Aorta (tissue), 5 donors: ENCODE results near the gene SYT14. TPM values are rescaled to one million over a fixed set of nuclear protein-coding genes. Genes with fewer than 3 reads are reported as not detected.
"Not testable (repeated sequence)": the region's sequence is repeated elsewhere in the genome, so short reads cannot be mapped to it uniquely, and the experiment has no call there.

Experiments used
- ATAC-seq: fragments of 200-7000 bp; cut with Tn5 transposase; one replicate; pipeline ENCODE4 v1.9.1; 2022; ENCODE audit warnings: moderate library complexity; ENCODE audit not compliant: low FRiP score
- DNase-seq, 2 donors: peaks; one replicate each; pipeline ENCODE4 v3.0.0-alpha.2; 2020
- H3K27ac ChIP-seq, 2 donors: one replicate each; pipeline ENCODE4 v1.5.1; 2013; ENCODE audit warnings: low read length in 2 of 2, mild to moderate bottlenecking in 2 of 2, moderate library complexity in 2 of 2, control low read depth in 1 of 2, inconsistent platforms in 1 of 2, low read depth in 1 of 2
- H3K27me3 ChIP-seq, 2 donors: one replicate each; pipeline ENCODE4 v1.6.1; 2013; ENCODE audit warnings: control low read depth in 1 of 2, low read length in 1 of 2, mild to moderate bottlenecking in 1 of 2, moderate library complexity in 1 of 2; ENCODE audit not compliant: insufficient read depth in 2 of 2, control insufficient read depth in 1 of 2
- H3K36me3 ChIP-seq, 2 donors: one replicate each; pipeline ENCODE4 v1.6.1; 2013; ENCODE audit warnings: control low read depth in 1 of 2, low read length in 1 of 2, mild to moderate bottlenecking in 1 of 2; ENCODE audit not compliant: insufficient read depth in 2 of 2, control insufficient read depth in 1 of 2
- H3K4me1 ChIP-seq, 2 donors: one replicate each; pipeline ENCODE4 v1.6.1; 2013; ENCODE audit warnings: low read length in 2 of 2, control low read depth in 1 of 2, mild to moderate bottlenecking in 1 of 2, moderate library complexity in 1 of 2; ENCODE audit not compliant: insufficient read depth in 2 of 2, control insufficient read depth in 1 of 2
- H3K4me3 ChIP-seq, 2 donors: one replicate each; pipeline ENCODE4 v1.5.1; 2013; ENCODE audit warnings: low read length in 2 of 2, control low read depth in 1 of 2, mild to moderate bottlenecking in 1 of 2
- H3K9me3 ChIP-seq: one replicate; pipeline ENCODE4 v1.6.1; 2013; ENCODE audit warnings: mild to moderate bottlenecking, low read length; ENCODE audit not compliant: control insufficient read depth
- WGBS, 2 donors: extraction: QIAGEN DNeasy Blood & Tissue Kit; methylation state at CpG; one replicate each; pipeline ENCODE4 v1.1.7; 2013; 5-methylcytosine and 5-hydroxymethylcytosine counted together
- intact Hi-C, 2 donors: fragments of 100-400 bp; cut with DNase I; formaldehyde crosslinking; loops; one replicate each; pipeline versions ENCODE4 v1.14.2 to v1.15.0; 2022
- polyA plus RNA-seq, 2 donors: library from polyadenylated mRNA; stranded (reverse); fragments of 200-250 nt; gene quantifications; one replicate each; pipeline ENCODE4 v1.2.3, GENCODE V29; 2013
- total RNA-seq, 2 donors: library from RNA; stranded (reverse); fragmentation: NEBNext Ultra II Directional; extraction: Animal tissue kit (Norgen Biotek cat#: 25700); gene quantifications; one replicate each; pipeline ENCODE4 v1.2.1, GENCODE V29; 2021
- donor health status: healthy with polysubstance abuse.
- donor health status: Bipolar disorder and iron deficiency.
- donor health status: DM: no; HTN: no; CAD: no.
- donor health status: DM: no; HTN: no; CAD: no.
- donor health status: DM: yes; HTN: yes; CAD: no.

The SYT14 gene
- total and polyA plus RNA-seq, 4 donors: 0.13 TPM; not detected in 3

- no peaks in the 10 kb centered on the region for H3K36me3 ChIP-seq
- DNase-seq: peak in 1 of 2 donors; percentile 41
- no peaks in the 10 kb centered on the region for H3K27me3 ChIP-seq
- intact Hi-C loops: no loop called here
- 80 to 83% methylated on average over 6 of the region's 6 CpGs for WGBS, 2 donors
- H3K4me3 ChIP-seq: no peak overlapping the region
- H3K4me1 ChIP-seq: no peaks in the 10 kb centered on the region
- H3K27ac ChIP-seq: no peak overlapping the region
- peaks cover 2% of the 10 kb centered on the region for H3K9me3 ChIP-seq
- peak; percentile 33 for ATAC-seq
Observed at GRCh38 chr1:210087058-210087457, 149.0 kb downstream of the SYT14 start.

GRCh38 chr1:210089855-210090254, 151.8 kb downstream of the SYT14 start:
- H3K27ac ChIP-seq: no peak overlapping the region
- H3K27me3 ChIP-seq: no peaks in the 10 kb centered on the region
- ATAC-seq (no peak), DNase-seq (no peak)
- H3K9me3 ChIP-seq: peaks cover 2% of the 10 kb centered on the region
- H3K36me3 ChIP-seq: no peaks in the 10 kb centered on the region
- intact Hi-C loops: no loop called here
- H3K4me1 ChIP-seq: no peaks in the 10 kb centered on the region
- H3K4me3 ChIP-seq: no peak overlapping the region
- WGBS, 2 donors: 85% methylated on average over 6 of the region's 6 CpGs

GRCh38 chr1:210092366-210092765, 154.3 kb downstream of the SYT14 start:
- Histone ChIP-seq H3K27me3 (no peaks in the 10 kb centered on the region), H3K4me1 (no peaks in the 10 kb centered on the region), H3K36me3 (no peaks in the 10 kb centered on the region), H3K27ac (no peak overlapping the region), H3K9me3 (peaks cover 2% of the 10 kb centered on the region), H3K4me3 (no peak overlapping the region)
- 85 to 86% methylated on average over 3 of the region's 3 CpGs for WGBS, 2 donors
- ATAC-seq (no peak), DNase-seq (no peak)
- intact Hi-C loops: no loop called here

GRCh38 chr1:210093461-210093860, 155.4 kb downstream of the SYT14 start:
- Histone ChIP-seq H3K27me3 (no peaks in the 10 kb centered on the region), H3K27ac (no peak overlapping the region), H3K4me1 (no peaks in the 10 kb centered on the region), H3K9me3 (peaks cover 2% of the 10 kb centered on the region), H3K4me3 (no peak overlapping the region), H3K36me3 (no peaks in the 10 kb centered on the region)
- 87 to 92% methylated on average over 3 of the region's 3 CpGs for WGBS, 2 donors
- intact Hi-C loops: no loop called here
- ATAC-seq (no peak), DNase-seq (no peak)

- no peak for DNase-seq
- Histone ChIP-seq H3K27me3 (no peaks in the 10 kb centered on the region), H3K4me1 (no peaks in the 10 kb centered on the region), H3K4me3 (no peak overlapping the region), H3K9me3 (no peaks in the 10 kb centered on the region), H3K36me3 (no peaks in the 10 kb centered on the region), H3K27ac (no peak overlapping the region)
- WGBS, 2 donors: 68 to 80% methylated on average over 3 of the region's 3 CpGs
- intact Hi-C loops: no loop called here
- ATAC-seq: no peak
Observed at GRCh38 chr1:210098356-210098755, 160.3 kb downstream of the SYT14 start.

GRCh38 chr1:210099921-210100320, 161.9 kb downstream of the SYT14 start:
- Histone ChIP-seq H3K27me3 (no peaks in the 10 kb centered on the region), H3K27ac (no peak overlapping the region), H3K36me3 (no peaks in the 10 kb centered on the region), H3K9me3 (no peaks in the 10 kb centered on the region), H3K4me1 (no peaks in the 10 kb centered on the region), H3K4me3 (no peak overlapping the region)
- no peak for DNase-seq
- WGBS, 2 donors: 78 to 86% methylated on average over 1 of the region's 1 CpG
- no peak for ATAC-seq
- intact Hi-C loops: no loop called here

GRCh38 chr1:210104103-210104502, 166.1 kb downstream of the SYT14 start:
- H3K27ac ChIP-seq: no peak overlapping the region
- H3K4me1 ChIP-seq: no peaks in the 10 kb centered on the region
- intact Hi-C loops: no loop called here
- no peaks in the 10 kb centered on the region for H3K27me3 ChIP-seq
- ATAC-seq (no peak), DNase-seq (no peak)
- H3K36me3 ChIP-seq: no peaks in the 10 kb centered on the region
- H3K9me3 ChIP-seq: no peaks in the 10 kb centered on the region
- WGBS, 2 donors: 84 to 91% methylated on average over 2 of the region's 2 CpGs
- H3K4me3 ChIP-seq: no peak overlapping the region

- ATAC-seq, H3K27me3 ChIP-seq, DNase-seq, H3K27ac ChIP-seq, H3K4me3 ChIP-seq, H3K4me1 ChIP-seq, H3K36me3 ChIP-seq, H3K9me3 ChIP-seq, intact Hi-C loops: not testable (repeated sequence)
- WGBS, 2 donors: 90 to 91% methylated on average over 9 of the region's 9 CpGs
Observed at GRCh38 chr1:210112906-210113305, 174.9 kb downstream of the SYT14 start.

GRCh38 chr1:210117198-210117597, 179.2 kb downstream of the SYT14 start:
- Histone ChIP-seq H3K36me3 (no peaks in the 10 kb centered on the region), H3K9me3 (no peaks in the 10 kb centered on the region), H3K27me3 (no peaks in the 10 kb centered on the region), H3K4me1 (no peaks in the 10 kb centered on the region), H3K4me3 (no peak overlapping the region), H3K27ac (no peak overlapping the region)
- ATAC-seq: no peak
- DNase-seq: no peak
- intact Hi-C loops: no loop called here
